Testis (tissue), 2 donors: ENCODE measurements around the gene HCRT.

Experiments
- POLR2A ChIP-seq: fragments of 450-650 bp; IDR thresholded peaks from one replicate; pipeline ENCODE4 v1.6.1; 2017; ENCODE audit warnings: antibody characterized with exemption, mild to moderate bottlenecking, moderate library complexity
- TF ChIP-seq, protein P1 (sequence below), 3 experiments: fragments of 450-650 bp in 2 of 3; fragments of 200-600 bp in 1 of 3; sonication (generic) in 1 of 3; IDR thresholded peaks; one replicate each; pipeline ENCODE4 v1.5.1; 2016 to 2019; ENCODE audit warnings: antibody characterized with exemption in 3 of 3, mild to moderate bottlenecking in 2 of 3, moderate library complexity in 1 of 3

DNA sequence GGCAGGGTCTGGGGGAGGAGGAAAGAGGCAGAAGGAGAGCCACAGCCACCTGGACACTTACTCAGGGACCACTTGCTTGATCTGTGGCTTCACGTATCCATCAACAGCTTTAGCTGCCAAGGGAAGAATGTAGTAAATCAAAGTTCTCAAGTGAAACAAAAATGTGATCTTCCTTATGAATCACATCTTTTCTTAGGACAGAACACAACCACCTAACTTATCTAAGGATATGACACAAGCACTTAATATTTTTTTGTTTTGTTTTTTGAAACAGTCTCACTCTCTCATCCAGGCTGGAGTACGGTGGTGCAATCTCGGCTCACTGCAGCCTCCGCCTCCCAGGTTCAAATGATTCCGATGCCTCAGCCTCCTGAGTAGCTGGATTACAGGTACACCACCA lies 17.4 kb upstream of the HCRT start:
- TF ChIP-seq, protein P1, sequence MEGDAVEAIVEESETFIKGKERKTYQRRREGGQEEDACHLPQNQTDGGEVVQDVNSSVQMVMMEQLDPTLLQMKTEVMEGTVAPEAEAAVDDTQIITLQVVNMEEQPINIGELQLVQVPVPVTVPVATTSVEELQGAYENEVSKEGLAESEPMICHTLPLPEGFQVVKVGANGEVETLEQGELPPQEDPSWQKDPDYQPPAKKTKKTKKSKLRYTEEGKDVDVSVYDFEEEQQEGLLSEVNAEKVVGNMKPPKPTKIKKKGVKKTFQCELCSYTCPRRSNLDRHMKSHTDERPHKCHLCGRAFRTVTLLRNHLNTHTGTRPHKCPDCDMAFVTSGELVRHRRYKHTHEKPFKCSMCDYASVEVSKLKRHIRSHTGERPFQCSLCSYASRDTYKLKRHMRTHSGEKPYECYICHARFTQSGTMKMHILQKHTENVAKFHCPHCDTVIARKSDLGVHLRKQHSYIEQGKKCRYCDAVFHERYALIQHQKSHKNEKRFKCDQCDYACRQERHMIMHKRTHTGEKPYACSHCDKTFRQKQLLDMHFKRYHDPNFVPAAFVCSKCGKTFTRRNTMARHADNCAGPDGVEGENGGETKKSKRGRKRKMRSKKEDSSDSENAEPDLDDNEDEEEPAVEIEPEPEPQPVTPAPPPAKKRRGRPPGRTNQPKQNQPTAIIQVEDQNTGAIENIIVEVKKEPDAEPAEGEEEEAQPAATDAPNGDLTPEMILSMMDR (IDR thresholded peaks at IDR 0.05): no peak
- TF ChIP-seq POLR2A: no peak
